ENCODE measurements around the gene WDR88. TPM values are rescaled to one million over a fixed set of nuclear protein-coding genes. Genes with fewer than 3 reads are reported as not detected.

The WDR88 gene, protein sequence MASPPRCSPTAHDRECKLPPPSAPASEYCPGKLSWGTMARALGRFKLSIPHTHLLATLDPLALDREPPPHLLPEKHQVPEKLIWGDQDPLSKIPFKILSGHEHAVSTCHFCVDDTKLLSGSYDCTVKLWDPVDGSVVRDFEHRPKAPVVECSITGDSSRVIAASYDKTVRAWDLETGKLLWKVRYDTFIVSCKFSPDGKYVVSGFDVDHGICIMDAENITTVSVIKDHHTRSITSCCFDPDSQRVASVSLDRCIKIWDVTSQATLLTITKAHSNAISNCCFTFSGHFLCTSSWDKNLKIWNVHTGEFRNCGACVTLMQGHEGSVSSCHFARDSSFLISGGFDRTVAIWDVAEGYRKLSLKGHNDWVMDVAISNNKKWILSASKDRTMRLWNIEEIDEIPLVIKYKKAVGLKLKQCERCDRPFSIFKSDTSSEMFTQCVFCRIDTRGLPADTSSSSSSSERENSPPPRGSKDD
- polyA plus RNA-seq: not detected

DNA sequence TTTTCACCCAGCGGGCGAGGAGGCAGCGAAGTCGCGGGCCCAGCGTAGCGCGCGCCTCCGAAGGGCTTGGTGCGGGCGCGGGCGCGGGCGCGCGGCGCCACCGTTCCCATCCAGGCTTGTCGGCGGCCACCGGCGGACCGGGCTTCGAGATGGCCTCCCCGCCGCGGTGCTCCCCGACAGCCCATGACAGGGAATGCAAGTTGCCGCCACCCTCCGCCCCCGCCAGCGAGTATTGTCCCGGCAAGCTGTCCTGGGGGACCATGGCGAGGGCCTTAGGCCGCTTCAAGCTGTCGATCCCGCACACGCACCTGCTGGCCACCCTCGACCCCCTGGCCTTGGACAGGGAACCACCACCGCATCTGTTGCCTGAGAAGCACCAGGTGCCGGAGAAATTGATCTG, at the start of gene WDR88:
TSS of gene WDR88 (plus strand) at position 94 of the 400 bp plus-strand sequence. CDS start at position 150, 56 bp downstream.
- H3K27ac ChIP-seq (ENCODE audit: low read depth, low read length): no peak within 1 kb of the TSS
- WGBS, 3 donors: 84 to 89% (median 89%) methylated on average over 34 to 43 of the region's 43 CpGs

DNA sequence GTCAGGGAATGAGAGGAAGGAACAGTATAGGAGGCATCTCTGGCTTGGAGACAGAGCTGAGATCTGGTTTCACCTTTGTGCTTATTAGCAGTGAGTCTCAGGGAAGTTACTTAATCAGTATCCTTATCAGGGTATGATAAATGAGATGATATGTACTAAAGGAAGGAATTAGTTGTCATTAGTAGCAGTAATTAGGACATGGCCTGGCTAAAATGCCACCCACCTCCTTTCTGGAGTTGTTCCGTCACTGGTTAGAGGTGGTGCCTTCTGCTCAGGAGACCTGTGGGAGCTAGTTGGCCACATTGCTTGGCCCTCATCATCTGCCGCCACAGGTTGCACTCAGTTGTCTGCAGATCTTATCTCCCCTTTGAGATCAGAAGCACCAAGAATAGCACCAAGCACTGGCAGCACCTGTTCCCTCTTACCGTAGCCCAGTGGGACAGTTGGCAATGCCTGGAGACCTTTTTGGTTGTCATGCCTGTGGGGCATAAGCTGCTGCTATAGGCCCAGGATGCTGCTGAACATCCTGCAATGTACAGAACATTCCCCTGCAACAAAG, 46.3 kb upstream of the WDR88 start:
- H3K27ac ChIP-seq (ENCODE audit: low read depth, low read length): no peak overlapping the region
- 82 to 95% (median 91%) methylated on average over 3 of the region's 3 CpGs for WGBS, 3 donors

DNA sequence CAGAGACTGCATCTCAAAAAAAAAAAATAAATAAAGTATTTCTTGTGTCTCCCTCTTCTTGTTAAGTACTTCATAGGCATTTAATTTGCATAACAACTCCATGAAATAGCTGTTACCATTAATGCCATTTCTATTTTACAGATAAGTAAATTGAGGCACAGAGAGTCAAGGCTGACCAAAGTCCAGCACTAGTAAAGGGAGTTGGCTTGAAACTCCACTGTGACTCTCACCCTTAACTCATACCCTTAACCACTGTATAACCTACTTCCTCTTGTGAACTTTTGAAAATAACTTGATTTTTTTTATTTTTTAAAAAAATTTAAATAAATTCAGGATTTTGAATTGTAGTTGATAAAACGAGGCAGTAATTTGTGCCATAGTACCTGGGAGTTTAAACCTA, 45.0 kb upstream of the WDR88 start:
- 69 to 89% (median 79%) methylated on average over 1 of the region's 1 CpG for WGBS, 3 donors

DNA sequence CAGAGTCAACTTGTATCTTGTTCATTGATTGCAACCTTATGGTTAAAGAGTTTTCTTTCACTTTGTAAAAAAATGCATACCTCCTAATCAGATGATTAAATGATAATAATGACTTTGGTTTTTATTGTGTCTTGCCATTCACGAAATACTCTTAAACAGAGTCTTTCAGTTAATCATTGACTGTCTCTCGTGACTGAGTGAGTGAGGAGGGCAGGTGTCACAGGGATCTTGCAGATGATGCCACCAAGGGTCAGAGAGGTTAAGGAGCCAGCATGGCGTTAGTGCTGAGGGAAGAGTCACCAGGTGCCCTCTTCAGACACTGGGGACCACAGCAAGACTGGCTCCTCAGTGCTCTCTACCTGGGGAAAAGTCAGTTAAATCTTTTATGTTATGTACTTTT, 42.9 kb upstream of the WDR88 start:
- WGBS, 3 donors: 81 to 93% (median 92%) methylated on average over 3 of the region's 3 CpGs
- H3K27ac ChIP-seq (ENCODE audit: low read depth, low read length): no peak overlapping the region

More for the DNA sequence above, 45.0 kb upstream of the WDR88 start:
- no peak overlapping the region for H3K27ac ChIP-seq (ENCODE audit: low read depth, low read length)

DNA sequence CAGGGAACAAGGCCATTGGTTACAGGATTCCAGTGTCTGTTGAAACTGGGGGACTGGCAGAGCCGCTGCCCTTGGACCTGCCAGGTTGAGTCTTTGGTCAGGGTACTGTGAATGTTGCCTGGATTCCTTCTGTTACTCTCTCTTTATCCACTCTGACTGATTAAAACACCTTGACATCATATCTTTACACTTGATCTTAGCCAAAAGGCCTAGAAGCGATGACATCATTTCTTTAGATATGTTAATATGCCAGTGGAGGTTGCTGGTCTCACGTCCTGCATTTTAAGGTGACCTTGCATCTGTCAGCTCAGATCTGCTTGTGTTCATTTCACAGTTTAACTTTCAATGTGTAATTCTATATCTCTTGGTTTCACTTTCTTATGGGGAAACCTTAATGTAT, 41.7 kb upstream of the WDR88 start:
- H3K27ac ChIP-seq (ENCODE audit: low read depth, low read length): no peak overlapping the region
- WGBS, 3 donors: 73 to 91% (median 90%) methylated on average over 3 of the region's 3 CpGs

DNA sequence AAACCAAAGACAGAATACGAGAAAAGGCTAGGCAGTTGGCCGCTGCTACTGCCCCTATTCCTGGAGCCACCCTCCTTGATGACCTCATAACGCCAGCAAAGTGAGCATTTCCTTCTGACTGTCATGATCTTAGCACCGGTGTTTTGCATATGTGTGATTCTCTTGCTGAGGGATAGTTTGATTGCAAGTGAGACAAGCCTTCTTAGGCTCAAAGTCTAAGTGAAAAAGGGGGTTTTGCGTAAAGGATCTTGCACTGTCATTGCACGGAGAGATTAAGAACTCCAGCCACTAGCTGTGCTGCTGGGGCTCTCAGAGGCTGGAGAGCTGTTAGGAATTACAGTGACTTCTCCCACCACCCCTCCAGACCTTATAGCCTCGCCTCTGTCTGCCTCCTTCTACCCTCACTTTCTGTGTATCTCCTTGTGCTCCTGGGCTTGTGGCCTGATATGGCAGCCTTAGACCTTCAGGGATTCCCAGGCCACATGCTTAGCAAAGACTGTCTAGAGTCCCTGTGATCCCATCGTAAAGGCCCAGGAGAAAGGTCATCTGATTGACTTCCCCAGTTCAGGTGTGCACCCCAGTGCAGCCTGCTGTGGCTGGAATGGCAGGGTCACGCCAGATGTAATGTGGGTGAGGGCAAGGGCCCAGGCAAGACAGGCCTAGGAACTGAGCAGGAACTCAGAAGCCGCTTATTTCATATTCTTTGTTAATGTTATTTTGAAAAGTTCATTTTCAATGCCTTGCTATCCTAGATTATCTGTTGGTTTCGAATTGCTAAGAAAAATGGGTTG, 38.3 kb upstream of the WDR88 start:
- 92 to 96% (median 94%) methylated on average over 11 of the region's 11 CpGs for WGBS, 3 donors

DNA sequence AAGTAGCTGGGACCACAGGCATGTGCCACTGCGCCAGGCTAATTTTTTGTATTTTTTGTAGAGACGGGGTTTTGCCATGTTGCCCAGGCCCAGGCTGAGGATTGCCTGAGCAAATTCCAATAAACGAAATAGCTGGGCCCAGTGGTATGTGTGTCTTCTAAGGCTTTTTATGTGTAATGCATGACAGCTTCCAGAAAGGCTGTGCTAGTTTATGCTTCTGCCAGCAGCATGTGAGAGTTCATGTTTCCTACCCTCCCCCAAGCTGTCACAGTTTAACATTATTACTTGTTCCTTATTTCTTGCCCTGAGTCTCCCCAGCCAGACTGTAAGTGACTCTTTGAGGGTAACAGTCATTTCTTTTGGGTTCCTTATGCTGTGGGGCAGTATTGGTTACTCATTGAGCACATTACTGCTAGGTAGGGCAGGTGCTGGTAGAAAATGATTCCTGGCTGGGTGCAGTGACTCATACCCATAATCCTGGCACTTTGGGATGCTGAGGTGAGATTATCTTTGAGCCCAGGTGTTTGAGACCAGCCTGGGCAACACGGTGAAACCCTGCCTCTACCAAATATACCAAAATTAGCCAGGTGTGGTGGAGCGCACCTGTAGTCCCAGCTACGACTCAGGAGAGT, 37.4 kb upstream of the WDR88 start:
- WGBS, 3 donors: 89 to 93% (median 92%) methylated on average over 6 of the region's 6 CpGs
- H3K27ac ChIP-seq (ENCODE audit: low read depth, low read length): no peak overlapping the region

More for the DNA sequence above, 38.3 kb upstream of the WDR88 start:
- H3K27ac ChIP-seq (ENCODE audit: low read depth, low read length): no peak overlapping the region

DNA sequence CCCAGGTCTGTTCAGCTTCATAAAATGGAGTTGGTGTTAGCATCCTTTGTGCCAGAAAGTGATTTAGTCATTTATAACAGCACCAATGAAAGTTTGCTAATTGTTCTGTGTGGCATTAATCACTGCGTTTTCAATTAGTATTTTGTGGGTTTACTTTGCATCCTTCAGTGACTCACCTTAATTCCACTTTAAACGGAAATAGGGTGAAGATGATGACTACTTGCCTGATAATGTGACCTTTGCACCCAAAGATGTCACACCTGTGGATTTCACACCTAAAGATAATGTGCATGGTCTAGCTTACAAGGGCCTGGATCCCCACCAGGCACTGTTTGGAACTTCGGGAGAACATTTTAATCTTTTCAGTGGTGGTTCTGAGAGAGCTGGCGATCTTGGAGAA, 35.9 kb upstream of the WDR88 start:
- WGBS, 3 donors: 65 to 92% (median 89%) methylated on average over 4 of the region's 4 CpGs
- no peak overlapping the region for H3K27ac ChIP-seq (ENCODE audit: low read depth, low read length)

DNA sequence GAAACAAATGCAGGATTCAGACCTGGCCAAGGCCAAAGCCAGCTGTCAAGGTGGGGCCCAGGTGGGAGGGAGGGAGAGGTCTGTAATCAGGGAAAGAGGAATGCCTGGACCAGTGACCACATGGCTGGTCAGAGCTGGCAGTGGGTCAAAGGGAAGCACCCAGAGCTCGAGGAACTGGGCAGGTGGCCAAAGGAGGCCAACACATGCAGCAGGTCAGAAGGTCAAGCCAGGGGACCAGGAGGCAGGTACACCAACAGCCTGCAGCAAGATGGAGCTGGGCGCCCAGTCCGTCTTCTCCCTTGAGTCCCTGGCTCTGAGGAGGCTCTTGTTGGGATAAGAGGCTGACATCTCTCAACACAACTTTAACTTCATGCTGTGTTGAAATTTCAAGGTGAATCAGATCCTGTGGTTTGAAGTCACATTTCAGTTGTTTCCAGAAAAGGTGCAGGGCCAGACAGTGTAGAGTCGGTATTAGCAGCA, 33.8 kb upstream of the WDR88 start:
- no peak overlapping the region for H3K27ac ChIP-seq (ENCODE audit: low read depth, low read length)
- WGBS, 3 donors: 68 to 78% (median 75%) methylated on average over 4 of the region's 4 CpGs

DNA sequence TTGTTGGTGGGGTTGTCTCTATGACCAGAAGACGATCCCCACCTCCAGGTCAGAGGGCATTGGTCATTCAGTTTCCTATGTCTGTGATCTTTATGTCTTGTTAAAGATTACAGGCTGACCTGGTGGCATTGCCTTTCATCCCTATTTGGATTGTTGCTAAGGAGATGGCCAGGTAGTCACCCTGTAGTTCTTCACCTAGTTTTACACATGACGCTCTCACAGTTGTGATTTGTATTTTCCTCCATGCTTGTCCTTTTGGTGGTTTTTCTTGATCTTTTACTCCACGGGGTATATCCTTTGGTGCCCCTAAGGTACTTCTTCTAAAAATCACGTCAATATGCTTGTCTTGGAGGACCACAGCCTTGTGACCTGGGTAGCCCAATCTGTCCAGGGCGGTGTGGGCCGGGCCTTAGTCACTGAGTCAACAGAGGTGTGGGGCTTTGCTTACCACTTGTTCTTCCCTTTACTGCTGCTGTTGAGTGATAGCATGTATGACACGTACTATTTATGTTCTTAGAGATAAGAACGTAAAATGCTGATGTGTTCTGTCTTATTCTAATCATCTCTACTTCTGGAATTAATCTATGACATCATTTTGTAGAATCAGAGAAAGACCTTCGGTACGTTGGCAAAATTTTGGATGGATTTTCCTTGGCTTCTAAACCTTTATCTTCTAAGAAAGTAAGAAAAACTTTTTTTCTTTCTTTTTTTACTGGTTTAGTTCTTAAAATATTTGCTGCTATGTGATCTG, 30.8 kb upstream of the WDR88 start:
- WGBS, 3 donors: 90 to 93% (median 92%) methylated on average over 10 of the region's 10 CpGs
- H3K27ac ChIP-seq (ENCODE audit: low read depth, low read length): no peak overlapping the region

DNA sequence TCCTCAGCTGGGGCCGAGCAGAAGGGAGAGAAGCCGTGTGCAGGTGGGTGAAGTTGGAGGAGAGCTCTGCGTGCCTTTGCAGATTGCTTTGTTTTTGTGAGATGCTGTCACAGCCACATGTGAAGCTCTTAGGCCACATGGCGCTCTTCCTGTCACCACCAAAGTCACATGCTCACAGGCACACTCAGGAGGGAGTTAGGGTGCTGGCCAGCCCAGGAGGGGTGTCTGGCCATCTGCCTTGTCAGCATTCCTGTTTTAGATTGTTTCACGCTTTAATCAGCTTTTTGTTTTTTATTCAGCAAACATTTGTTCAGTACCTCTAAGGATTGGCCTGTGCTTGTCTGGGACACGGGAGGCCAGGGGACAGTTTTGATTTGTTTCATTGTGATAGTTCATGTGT, 29.0 kb upstream of the WDR88 start:
- no peak overlapping the region for H3K27ac ChIP-seq (ENCODE audit: low read depth, low read length)
- 83 to 96% (median 89%) methylated on average over 6 of the region's 6 CpGs for WGBS, 3 donors

DNA sequence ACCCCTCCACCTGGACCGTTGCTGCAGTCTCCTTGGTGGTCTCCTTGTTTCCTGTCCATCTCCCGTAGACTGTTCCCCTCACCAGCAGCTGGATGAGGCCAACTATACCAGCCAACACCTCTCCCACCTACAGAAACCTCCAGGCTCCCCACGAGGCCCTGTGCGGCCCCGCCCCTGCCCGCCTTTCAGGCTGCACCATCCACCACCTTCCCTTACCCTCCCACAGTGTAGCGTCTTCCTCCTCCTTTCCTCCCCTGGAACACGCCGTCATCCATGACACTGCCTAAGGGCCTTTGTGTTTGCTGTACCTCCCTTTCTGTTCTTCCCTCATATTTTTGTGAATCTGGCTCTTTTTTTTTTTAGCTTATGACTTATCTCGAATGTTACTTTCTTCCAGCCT, 23.8 kb upstream of the WDR88 start:
- H3K27ac ChIP-seq (ENCODE audit: low read depth, low read length): no peak overlapping the region
- WGBS, 3 donors: 91 to 96% (median 95%) methylated on average over 10 of the region's 10 CpGs

DNA sequence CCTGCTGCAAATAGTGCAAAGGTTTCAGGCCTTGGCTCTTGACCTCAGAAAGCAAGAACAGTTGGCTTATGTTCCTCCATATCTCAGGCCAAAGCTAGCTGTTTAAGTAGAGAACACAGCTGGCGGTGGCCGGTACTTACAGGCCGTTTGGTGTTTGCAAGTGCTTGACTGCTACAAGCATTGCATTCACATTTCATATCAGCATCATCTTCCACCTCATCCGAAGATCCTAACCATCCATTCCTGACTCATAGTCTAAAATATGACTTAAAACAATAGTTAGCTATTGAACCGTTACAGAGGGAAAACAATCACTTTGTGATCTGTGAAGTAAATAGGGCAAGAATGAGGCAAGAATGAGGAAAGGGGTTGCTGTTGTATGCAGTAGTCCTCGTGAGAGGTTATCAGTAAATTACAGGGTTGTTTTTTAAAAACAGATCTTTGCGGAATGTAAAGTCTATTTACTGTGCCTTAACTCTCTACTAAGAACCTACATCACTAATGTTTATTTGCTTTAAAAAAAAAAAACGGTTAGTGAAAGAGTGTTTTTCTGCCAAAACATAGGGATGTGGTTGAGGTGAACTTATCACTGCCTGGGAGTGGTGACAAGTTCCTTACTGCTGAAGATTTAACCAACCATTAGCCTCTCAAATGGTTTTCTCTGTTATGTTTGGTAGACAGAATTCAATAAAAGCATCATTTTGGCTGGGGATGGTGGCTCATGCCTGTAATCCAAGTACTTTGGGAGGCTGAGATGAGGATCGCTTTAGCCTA, 21.6 kb upstream of the WDR88 start:
- 82 to 88% (median 87%) methylated on average over 9 of the region's 9 CpGs for WGBS, 3 donors
- H3K27ac ChIP-seq (ENCODE audit: low read depth, low read length): no peak overlapping the region

DNA sequence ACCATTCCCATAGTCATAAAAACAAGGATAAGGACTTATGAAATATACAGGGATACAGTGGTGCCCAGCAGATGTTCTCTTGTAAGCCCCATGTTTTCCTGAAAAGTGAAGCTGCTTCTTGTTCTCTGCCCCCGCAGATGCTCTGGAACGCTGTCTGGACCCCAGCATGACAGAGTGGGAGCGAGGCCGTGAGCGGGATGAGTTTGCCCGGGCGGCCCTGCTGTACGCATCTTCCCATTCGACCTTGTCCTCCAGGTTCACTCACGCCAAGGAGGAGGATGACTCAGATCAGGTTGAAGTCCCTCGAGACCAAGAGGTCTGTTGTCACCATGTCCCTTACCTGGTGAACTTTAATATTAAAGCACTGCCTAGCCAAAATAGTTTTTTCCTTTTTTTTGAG, 20.3 kb upstream of the WDR88 start:
- H3K27ac ChIP-seq (ENCODE audit: low read depth, low read length): no peak overlapping the region
- WGBS, 3 donors: 91 to 97% (median 97%) methylated on average over 11 of the region's 11 CpGs

DNA sequence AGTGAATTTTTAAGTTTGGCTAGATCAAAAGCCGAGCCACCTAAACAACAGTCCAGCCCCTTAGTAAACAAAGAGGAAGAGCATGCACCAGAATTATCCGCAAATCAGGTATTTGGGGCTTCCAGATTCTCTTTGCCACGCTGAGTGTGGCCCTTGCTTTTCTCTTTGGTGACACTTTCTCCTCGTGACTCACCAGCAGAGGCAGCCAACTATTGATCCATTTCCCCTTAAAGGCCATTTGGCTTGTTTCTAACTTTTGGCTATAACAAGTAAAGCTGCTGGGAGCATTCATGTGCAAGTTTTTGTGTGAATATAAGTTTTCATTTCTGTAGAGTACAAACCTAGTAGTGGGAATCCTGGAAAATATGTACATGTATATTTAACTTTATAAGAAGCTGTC, 17.6 kb upstream of the WDR88 start:
- WGBS, 3 donors: 60 to 87% (median 78%) methylated on average over 4 of the region's 4 CpGs
- H3K27ac ChIP-seq (ENCODE audit: low read depth, low read length): no peak overlapping the region

DNA sequence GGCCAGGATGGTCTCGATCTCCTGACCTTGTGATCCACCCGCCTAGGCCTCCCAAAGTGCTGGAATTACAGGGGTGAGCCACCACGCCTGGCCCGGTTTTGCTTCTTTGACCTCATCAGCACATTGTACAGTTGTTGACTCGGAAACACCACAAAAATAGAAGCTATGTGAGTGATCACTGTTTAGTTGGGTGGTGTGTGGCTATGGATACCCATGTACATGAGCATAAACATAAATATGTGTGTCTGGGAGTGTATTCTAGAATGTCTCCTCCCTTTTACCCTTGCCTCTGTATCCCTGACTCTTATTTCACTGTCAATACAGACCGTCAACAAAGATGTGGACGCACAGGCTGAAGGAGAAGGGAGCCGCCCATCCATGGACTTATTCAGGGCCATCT, 14.4 kb upstream of the WDR88 start:
- WGBS, 3 donors: 92 to 96% (median 93%) methylated on average over 8 of the region's 8 CpGs
- no peak overlapping the region for H3K27ac ChIP-seq (ENCODE audit: low read depth, low read length)

DNA sequence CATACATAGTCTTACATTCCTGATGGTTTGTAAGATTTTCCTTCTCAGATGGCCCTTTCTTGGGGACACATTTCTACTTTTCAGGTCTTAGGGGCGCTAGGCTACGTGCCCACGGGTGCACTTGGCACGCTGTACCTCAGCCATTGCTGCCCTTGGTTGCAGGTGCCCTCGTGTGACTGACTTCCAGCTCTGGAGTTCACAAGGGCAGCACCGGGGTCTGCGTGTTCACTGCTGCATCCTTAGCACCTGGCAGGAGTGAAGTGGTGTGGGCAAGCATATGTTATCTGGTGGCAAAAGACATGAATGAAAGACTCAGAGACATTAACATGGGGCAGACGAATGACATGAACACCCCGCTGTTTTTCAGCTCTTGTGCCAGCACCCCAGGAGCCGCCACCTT, 13.3 kb upstream of the WDR88 start:
- no peak overlapping the region for H3K27ac ChIP-seq (ENCODE audit: low read depth, low read length)
- WGBS, 3 donors: 92 to 96% (median 95%) methylated on average over 10 of the region's 10 CpGs

Data from adipose tissue (tissue), 3 donors.